Mesenchymal stem cell (in vitro differentiated cells and primary cell): ENCODE data around the gene BUD13.

ENCODE experiments used
- DNase-seq: peaks from one replicate; pipeline ENCODE4 v3.0.0-alpha.2; 2013
- H2AFZ ChIP-seq: one replicate; pipeline ENCODE4 v1.6.1; 2013; ENCODE audit warnings: low read depth, mild to moderate bottlenecking, control low read depth, inconsistent platforms, low read length, moderate library complexity
- H2AK5ac ChIP-seq: 2 replicates; pipeline ENCODE4 v1.6.1; 2013; ENCODE audit warnings: low read length, moderate library complexity, mild to moderate bottlenecking, inconsistent platforms; ENCODE audit not compliant: severe bottlenecking
- H2BK120ac ChIP-seq: one replicate; pipeline ENCODE4 v1.6.1; 2013; ENCODE audit warnings: low read depth, mild to moderate bottlenecking, inconsistent platforms, low read length, moderate library complexity
- H2BK12ac ChIP-seq, 2 experiments: one replicate each; pipeline ENCODE4 v1.6.1; 2013; ENCODE audit warnings: inconsistent platforms in 2 of 2, low read length in 2 of 2, mild to moderate bottlenecking in 2 of 2, moderate library complexity in 2 of 2, control low read depth in 1 of 2
- H2BK15ac ChIP-seq: one replicate; pipeline ENCODE4 v1.6.1; 2013; ENCODE audit warnings: mild to moderate bottlenecking, low read depth, inconsistent platforms; ENCODE audit not compliant: poor library complexity, severe bottlenecking
- H2BK5ac ChIP-seq: 2 replicates; pipeline ENCODE4 v1.6.1; 2013; ENCODE audit warnings: low read depth, mild to moderate bottlenecking, low read length, control low read depth, inconsistent platforms; ENCODE audit not compliant: poor library complexity, severe bottlenecking
- H3K14ac ChIP-seq, 2 experiments: one replicate each; pipeline ENCODE4 v1.6.1; 2013; ENCODE audit warnings: inconsistent platforms in 2 of 2, low read length in 2 of 2, control low read depth in 1 of 2, mild to moderate bottlenecking in 1 of 2, moderate library complexity in 1 of 2
- H3K18ac ChIP-seq, 2 experiments: one replicate each; pipeline ENCODE4 v1.6.1; 2013; ENCODE audit warnings: inconsistent platforms in 2 of 2, low read length in 2 of 2, control low read depth in 1 of 2, low read depth in 1 of 2, mild to moderate bottlenecking in 1 of 2
- H3K23ac ChIP-seq, 2 experiments: one replicate each; pipeline ENCODE4 v1.6.1; 2013; ENCODE audit warnings: inconsistent platforms in 2 of 2, low read length in 2 of 2, mild to moderate bottlenecking in 2 of 2, moderate library complexity in 2 of 2, control low read depth in 1 of 2
- H3K27ac ChIP-seq: 2 replicates; pipeline ENCODE4 v1.5.1; 2013; ENCODE audit warnings: mild to moderate bottlenecking, moderate library complexity, low read length, control low read depth, inconsistent platforms; ENCODE audit not compliant: poor library complexity, severe bottlenecking
- H3K27me3 ChIP-seq, 2 experiments: 2 replicates each; pipeline versions ENCODE4 v1.6.1 to v1.7.0; 2013; ENCODE audit warnings: low read length in 2 of 2, mild to moderate bottlenecking in 2 of 2, moderate library complexity in 2 of 2, control low read depth in 1 of 2, inconsistent platforms in 1 of 2; ENCODE audit not compliant: control insufficient read depth in 1 of 2, insufficient read depth in 1 of 2
- H3K36me3 ChIP-seq, 2 experiments: 2 replicates each; pipeline versions ENCODE4 v1.6.1 to v1.7.0; 2013; ENCODE audit warnings: low read length in 2 of 2, control low read depth in 1 of 2, inconsistent platforms in 1 of 2, low read depth in 1 of 2, mild to moderate bottlenecking in 1 of 2; ENCODE audit not compliant: insufficient read depth in 2 of 2, control insufficient read depth in 1 of 2
- H3K4ac ChIP-seq, 2 experiments: one replicate each; pipeline ENCODE4 v1.6.1; 2013; ENCODE audit warnings: inconsistent platforms in 2 of 2, low read length in 2 of 2, mild to moderate bottlenecking in 2 of 2, moderate library complexity in 2 of 2, control low read depth in 1 of 2, low read depth in 1 of 2
- H3K4me1 ChIP-seq: 2 replicates; pipeline ENCODE4 v1.6.1; 2013; ENCODE audit warnings: low read depth, low read length, control low read depth; ENCODE audit not compliant: control insufficient read depth, insufficient read depth
- H3K4me2 ChIP-seq: 2 replicates; pipeline ENCODE4 v1.6.1; 2013; ENCODE audit warnings: low read length, mild to moderate bottlenecking, inconsistent platforms; ENCODE audit not compliant: poor library complexity, severe bottlenecking
- H3K4me3 ChIP-seq, 2 experiments: 2 replicates each; pipeline versions ENCODE4 v1.5.1 to v1.7.0; 2013; ENCODE audit warnings: low read length in 2 of 2, mild to moderate bottlenecking in 2 of 2, control low read depth in 1 of 2, low read depth in 1 of 2; ENCODE audit not compliant: insufficient read depth in 1 of 2
- H3K79me1 ChIP-seq: replicated peaks from 2 replicates; pipeline ENCODE4 v1.6.1; 2013; ENCODE audit warnings: mild to moderate bottlenecking, control low read depth, low read length, inconsistent platforms; ENCODE audit not compliant: poor library complexity, severe bottlenecking
- H3K9ac ChIP-seq: 2 replicates; pipeline ENCODE4 v1.7.0; 2013; ENCODE audit warnings: mild to moderate bottlenecking, low read length, moderate library complexity
- H3K9me3 ChIP-seq: 2 replicates; pipeline ENCODE4 v1.7.0; 2013; ENCODE audit warnings: mild to moderate bottlenecking, low read length; ENCODE audit not compliant: control insufficient read depth
- H4K8ac ChIP-seq: one replicate; pipeline ENCODE4 v1.6.1; 2013; ENCODE audit warnings: inconsistent platforms, mild to moderate bottlenecking, low read length, moderate library complexity
- H4K91ac ChIP-seq: one replicate; pipeline ENCODE4 v1.6.1; 2013; ENCODE audit warnings: mild to moderate bottlenecking, low read length, inconsistent platforms
- WGBS: methylation state at CpG from one replicate; pipeline ENCODE4 v1.1.7; 2013; ENCODE audit warnings: mixed read lengths; 5-methylcytosine and 5-hydroxymethylcytosine counted together

Gene BUD13

GRCh38 chr11:116812109-116812508 lies 39.3 kb upstream of the BUD13 start:
- H2AFZ ChIP-seq = no peak overlapping the region
- H3K9ac ChIP-seq = no peak overlapping the region
- H2AK5ac ChIP-seq = no peak overlapping the region
- H3K4me1 ChIP-seq = no peaks in the 10 kb centered on the region
- no peak overlapping the region for H2BK12ac ChIP-seq
- no peak overlapping the region for H3K4me2 ChIP-seq
- WGBS = no CpG with 5 or more reads among the region's 4 CpGs
- H3K18ac ChIP-seq = no peak overlapping the region
- H3K79me1 ChIP-seq = no peaks in the 10 kb centered on the region
- H3K9me3 ChIP-seq = no peaks in the 10 kb centered on the region
- H2BK120ac ChIP-seq = no peak overlapping the region
- H3K23ac ChIP-seq = no peak overlapping the region
- no peak overlapping the region for H3K4me3 ChIP-seq
- DNase-seq = no peak
- H4K8ac ChIP-seq = no peak overlapping the region
- H2BK15ac ChIP-seq = no peak overlapping the region
- peaks cover 0 to 23% of the 10 kb centered on the region in 2 experiments for H3K27me3 ChIP-seq
- H3K36me3 ChIP-seq = no peaks in the 10 kb centered on the region
- H3K14ac ChIP-seq = no peak overlapping the region
- no peak overlapping the region for H4K91ac ChIP-seq
- no peak overlapping the region for H3K27ac ChIP-seq
- H3K4ac ChIP-seq = no peak overlapping the region
- H2BK5ac ChIP-seq = no peak overlapping the region

GRCh38 chr11:116811194-116811593 lies 38.4 kb upstream of the BUD13 start:
- no peak overlapping the region for H3K14ac ChIP-seq
- WGBS = 80% methylated on average over 3 of the region's 3 CpGs

GRCh38 chr11:116808262-116809175 lies 35.7 kb upstream of the BUD13 start:
- Histone ChIP-seq H3K27ac (no peak overlapping the region), H2AFZ (peak overlapping the region; percentile 8), H3K23ac (no peak overlapping the region), H3K4me3 (no peak overlapping the region), H4K8ac (no peak overlapping the region), H3K9me3 (no peaks in the 10 kb centered on the region), H4K91ac (no peak overlapping the region), H3K9ac (no peak overlapping the region), H3K79me1 (no peaks in the 10 kb centered on the region), H3K4ac (no peak overlapping the region), H3K27me3 (peaks cover 0 to 16% of the 10 kb centered on the region in 2 experiments), H2BK5ac (no peak overlapping the region), H2AK5ac (no peak overlapping the region), H2BK15ac (no peak overlapping the region), H3K4me1 (no peaks in the 10 kb centered on the region), H3K36me3 (no peaks in the 10 kb centered on the region), H3K14ac (no peak overlapping the region), H2BK120ac (no peak overlapping the region), H3K4me2 (no peak overlapping the region), H3K18ac (no peak overlapping the region), H2BK12ac (no peak overlapping the region)
- DNase-seq = no peak
- 89% methylated on average over 12 of the region's 14 CpGs for WGBS

More at GRCh38 chr11:116811194-116811593, 38.4 kb upstream of the BUD13 start:
- Histone ChIP-seq H4K91ac (no peak overlapping the region), H3K4me1 (no peaks in the 10 kb centered on the region), H3K27me3 (peaks cover 0 to 23% of the 10 kb centered on the region in 2 experiments), H2BK15ac (no peak overlapping the region), H2BK5ac (no peak overlapping the region), H2BK120ac (no peak overlapping the region), H3K4me2 (no peak overlapping the region), H3K18ac (no peak overlapping the region), H3K23ac (no peak overlapping the region), H4K8ac (no peak overlapping the region), H3K9ac (no peak overlapping the region), H3K27ac (no peak overlapping the region), H2AFZ (no peak overlapping the region), H3K4me3 (no peak overlapping the region), H3K79me1 (no peaks in the 10 kb centered on the region), H2AK5ac (no peak overlapping the region), H3K9me3 (no peaks in the 10 kb centered on the region), H3K4ac (no peak overlapping the region), H3K36me3 (no peaks in the 10 kb centered on the region), H2BK12ac (no peak overlapping the region)
- DNase-seq = no peak

GRCh38 chr11:116807601-116808261 lies 34.9 kb upstream of the BUD13 start:
- Histone ChIP-seq H3K18ac (no peak overlapping the region), H4K91ac (no peak overlapping the region), H3K4me2 (no peak overlapping the region), H3K9me3 (no peaks in the 10 kb centered on the region), H3K9ac (no peak overlapping the region), H3K27ac (no peak overlapping the region), H3K27me3 (peaks cover 0 to 11% of the 10 kb centered on the region in 2 experiments), H2BK12ac (no peak overlapping the region), H3K79me1 (no peaks in the 10 kb centered on the region), H3K23ac (no peak overlapping the region), H2BK120ac (no peak overlapping the region), H2AK5ac (no peak overlapping the region), H3K4me3 (no peak overlapping the region), H3K4ac (no peak overlapping the region), H3K4me1 (no peaks in the 10 kb centered on the region), H3K36me3 (no peaks in the 10 kb centered on the region), H2BK5ac (no peak overlapping the region), H2BK15ac (no peak overlapping the region), H4K8ac (no peak overlapping the region), H3K14ac (no peak overlapping the region), H2AFZ (no peak overlapping the region)
- WGBS = 93% methylated on average over 5 of the region's 6 CpGs
- no peak for DNase-seq
